HG03196 (cell line): Measurements from ENCODE around the gene GNAL.

Experiments used
- ATAC-seq: cut with Tn5 transposase; IDR thresholded peaks from one replicate; pipeline ENCODE4 v1.9.1; 2021; ENCODE audit not compliant: unreplicated experiment

The GNAL gene

DNA sequence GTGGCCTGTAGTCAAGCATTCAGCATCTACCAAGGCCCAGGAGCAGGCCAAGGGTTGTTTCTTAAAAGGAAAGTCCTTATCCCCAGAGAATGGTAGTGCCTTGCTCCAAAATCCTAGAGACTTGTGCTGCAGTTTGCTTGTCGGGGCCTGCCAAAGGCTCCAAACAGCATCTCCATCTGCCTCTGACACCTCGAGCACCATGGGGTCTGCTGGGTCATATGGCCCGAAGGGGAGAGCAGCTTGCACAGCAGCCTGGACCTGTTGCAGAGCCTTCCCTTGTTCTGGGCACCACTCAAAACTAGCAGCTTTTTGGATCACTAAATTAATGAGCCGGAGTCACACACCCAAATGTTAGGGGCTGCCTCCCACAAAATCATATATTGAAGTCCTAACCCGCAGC, 35.7 kb downstream of the GNAL start:
- ATAC-seq: no peak

DNA sequence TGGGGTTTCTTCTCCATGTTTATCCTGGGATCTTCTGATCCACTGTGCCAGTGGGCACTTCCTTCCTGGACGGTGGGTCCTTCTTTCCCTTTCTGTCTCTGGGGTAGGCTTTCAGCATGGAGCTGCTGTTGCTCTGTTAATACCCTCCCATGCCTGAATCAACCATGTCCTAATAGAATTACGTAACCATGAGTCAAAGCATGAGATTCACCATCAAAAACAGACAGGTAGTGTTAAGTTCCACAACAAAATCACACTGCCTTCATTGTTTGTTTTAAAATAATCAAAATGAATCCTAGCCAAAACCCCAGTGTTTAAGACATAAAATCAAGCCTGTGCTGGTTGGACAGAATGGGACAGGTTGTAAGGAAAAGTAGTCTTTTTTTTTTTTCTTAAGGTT, 37.5 kb downstream of the GNAL start:
- no peak for ATAC-seq

DNA sequence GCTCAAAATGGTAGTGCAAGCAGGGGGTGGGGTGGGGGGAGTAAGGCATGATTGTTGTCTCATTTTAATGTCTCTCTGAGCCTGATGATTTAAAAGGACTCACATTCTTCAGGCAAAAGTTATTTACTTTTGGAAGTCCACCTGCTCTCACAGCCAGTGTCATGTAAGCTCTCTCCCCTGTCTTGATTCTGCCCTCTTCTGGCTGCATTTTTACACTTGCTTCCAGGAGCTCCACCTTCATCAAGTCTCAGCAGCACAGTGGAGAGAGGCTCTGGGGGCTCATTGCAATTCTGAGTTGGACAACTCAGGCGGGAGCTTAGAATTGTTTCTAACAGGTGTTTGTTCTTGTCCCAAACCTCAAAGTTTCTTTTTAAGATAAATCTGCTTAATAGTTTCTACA, 39.2 kb downstream of the GNAL start:
- ATAC-seq: no peak

DNA sequence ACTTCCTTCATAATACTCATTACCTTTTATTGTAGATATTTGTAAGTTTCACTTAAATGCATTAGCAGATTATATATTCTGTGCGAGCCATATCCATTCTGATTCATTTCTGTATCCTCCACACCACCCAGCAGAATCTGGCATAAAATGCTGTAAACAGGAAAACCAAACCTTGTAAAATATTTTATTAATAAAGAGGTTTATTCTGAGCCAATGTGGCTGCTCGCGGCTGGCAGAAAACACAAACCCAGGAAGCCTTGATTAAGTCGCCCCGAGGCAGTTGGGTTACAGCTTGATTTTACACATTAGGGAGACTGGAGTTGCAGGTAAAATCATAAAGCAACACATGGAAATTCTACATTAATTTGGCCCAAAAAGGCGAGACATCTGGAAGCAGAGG, 40.5 kb downstream of the GNAL start:
- no peak for ATAC-seq

DNA sequence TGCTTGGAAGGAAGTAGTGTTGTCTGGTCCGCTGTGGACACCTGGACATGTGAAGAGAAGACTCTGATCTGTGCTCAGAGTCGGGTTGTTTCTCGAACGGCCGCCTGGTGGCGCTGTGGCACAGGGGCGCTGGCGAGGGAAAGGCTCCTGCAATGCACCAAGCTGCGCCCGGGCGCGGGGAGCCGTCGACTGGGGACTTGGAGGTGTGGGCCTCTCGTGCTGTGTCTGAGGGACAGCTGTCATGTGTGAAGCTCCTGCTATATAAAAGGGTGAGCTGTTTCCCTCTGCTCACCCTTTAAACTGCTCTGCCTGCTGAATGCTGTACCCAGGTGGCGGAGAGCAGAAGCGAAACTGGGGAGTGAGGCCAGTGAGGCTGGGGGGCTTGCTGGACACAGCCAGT, 44.0 kb downstream of the GNAL start:
- no peak for ATAC-seq

DNA sequence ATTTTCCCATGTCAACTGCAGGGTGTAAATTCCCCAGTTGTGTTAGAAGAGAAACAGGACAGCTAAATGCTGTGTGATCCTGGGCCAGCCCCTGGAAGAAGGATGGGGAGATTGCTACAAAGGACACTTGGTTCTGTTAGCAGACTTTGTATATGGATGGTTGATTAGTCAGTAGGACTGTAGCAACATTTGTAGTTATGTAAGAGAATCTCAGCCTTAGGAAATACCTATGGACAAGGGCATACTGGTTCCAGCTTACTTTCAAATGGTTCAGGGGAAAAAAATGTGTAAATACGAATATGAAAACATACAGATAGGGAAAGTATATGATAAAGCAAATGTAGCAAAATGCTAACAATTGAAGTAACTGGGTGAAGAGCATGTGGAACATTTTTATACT, 47.6 kb downstream of the GNAL start:
- ATAC-seq: no peak

DNA sequence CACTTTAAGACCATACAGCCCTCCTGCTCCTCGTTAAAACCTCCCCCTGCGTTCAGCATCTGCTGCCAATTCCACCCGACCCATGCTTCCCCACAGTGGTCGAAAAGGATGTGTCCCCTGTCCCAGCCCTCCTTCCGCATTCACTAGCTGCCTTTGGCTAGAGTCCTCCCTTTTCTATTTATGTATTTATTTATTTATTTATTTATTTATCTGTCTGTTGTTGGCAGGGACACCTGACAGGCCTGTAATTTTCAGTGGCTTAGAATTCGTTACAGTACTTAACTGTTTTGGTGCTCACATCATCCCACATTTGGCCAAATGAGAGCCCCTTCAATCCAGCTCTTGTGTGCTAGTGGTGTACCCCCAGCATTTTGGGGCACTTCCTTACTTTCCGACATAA, 50.8 kb downstream of the GNAL start:
- ATAC-seq: no peak

DNA sequence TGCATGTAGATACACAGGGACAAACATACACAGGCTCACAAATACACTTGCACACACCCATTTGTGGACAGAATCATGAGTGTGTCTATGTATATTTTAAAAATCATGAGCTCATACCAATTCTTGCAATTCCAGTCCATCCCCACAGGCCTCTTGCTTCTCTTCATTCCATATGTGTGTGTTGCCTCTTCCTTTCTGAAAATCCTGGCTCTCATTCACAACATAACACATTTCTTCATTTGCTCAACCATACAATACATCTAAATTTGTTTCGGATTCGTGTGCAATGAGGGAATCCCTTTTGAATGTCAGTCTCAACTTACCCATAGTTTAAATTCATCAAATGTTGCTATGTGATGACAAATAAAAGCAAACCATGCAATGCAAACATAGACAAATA, 51.4 kb downstream of the GNAL start:
- no peak for ATAC-seq

DNA sequence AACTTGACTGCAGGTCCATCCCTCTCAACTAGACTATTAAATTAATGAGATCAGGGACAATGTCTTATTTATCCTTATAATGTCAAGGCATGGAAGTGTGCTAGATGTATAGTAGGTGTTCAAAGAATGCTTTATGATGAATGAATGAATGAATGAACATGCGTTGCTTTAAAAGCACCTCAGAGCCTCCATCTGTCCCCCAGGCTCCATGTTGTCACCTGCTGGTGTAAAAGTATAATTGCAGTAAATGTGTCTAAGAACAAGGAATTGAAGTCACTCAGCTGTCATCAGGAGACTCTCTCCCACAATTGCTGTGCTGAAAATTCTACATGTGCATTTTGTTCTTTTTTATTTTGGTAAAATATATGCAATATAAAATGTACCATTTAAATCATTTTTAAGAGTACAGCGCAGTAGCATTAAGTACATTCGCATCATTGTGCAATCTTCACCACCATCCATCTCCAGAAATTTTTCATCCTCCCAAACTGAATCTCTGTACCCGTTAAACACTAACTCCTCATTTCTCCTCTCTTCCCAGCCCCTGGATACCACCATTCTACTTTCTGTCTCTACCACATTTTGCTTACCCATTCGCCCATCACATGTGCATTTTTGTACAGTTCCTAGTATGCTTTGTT, 52.6 kb downstream of the GNAL start:
- ATAC-seq: no peak

DNA sequence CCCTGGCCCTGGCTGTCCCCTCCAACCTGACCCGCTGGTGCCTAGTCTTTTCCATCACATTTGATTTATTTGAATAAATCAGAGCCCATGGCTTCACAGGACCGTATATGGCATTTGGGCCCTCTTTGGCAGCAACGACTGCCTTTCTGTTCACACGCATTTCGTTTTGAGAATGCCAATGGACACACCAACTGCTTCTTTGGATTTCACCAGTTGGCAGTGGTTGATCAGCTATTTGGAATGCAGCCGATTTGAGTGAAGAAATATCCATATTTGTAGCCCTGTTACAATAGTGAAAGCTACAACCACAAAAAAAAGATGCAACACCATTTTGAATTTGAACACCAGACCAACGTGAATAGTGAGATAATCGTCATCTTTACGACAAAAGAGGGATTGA, 56.5 kb downstream of the GNAL start:
- no peak for ATAC-seq

DNA sequence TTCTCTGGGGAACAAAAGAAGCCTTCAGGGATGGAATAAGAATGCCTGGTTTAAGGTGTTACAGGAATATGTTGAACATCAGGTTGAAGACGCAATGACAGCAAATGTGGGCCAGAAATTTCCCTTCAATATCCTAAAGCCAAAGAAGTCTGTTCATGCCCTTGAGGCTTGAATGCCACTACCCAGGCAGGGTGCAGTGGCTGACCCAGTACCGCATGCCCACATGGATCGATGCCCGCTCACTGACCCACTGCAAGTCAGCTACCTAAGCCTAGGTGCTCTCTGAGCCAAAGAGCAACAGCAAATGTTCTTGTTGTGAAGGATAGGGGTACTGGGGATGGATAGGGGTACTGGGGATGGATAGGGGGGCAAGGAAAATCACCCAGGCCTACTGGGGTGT, 58.2 kb downstream of the GNAL start:
- no peak for ATAC-seq

DNA sequence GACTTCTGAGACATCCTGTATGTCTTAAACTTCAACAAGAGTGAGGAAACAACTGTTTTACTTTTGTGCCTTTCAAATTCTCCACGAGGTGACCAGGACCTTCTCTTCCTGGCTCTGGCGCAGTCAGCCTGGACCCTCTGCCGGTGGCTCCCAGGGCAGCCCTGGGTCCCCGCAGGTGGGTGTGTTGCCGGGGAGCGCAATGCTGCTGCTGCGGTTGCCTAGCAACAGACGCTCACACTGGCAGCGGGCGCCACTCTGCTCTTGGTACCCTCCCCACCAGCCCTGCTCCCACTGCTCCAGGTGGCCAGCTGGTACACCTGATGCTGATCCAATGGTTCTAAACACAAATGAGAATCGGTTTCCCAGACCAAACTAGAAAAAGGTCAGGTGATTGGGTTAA, 58.7 kb downstream of the GNAL start:
- ATAC-seq: no peak

DNA sequence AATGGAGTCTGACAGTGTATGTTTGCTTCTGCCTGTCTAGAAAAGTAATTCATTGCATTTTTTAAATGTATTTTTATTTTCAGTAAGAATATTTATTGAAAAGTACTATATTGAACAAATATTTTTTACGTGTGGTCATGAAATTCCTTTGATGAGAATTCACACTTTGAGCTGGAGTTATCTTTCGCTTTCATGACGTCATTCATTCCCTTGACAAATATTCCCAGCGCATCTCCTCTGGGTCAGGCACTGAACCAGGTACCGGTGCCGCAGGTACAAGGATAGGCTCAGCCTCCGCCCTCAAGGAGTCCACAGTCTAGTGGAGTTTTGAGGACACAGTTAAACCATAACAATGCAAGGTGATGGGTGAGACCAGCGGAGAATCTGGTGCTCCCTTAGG, 60.2 kb downstream of the GNAL start:
- ATAC-seq: no peak

DNA sequence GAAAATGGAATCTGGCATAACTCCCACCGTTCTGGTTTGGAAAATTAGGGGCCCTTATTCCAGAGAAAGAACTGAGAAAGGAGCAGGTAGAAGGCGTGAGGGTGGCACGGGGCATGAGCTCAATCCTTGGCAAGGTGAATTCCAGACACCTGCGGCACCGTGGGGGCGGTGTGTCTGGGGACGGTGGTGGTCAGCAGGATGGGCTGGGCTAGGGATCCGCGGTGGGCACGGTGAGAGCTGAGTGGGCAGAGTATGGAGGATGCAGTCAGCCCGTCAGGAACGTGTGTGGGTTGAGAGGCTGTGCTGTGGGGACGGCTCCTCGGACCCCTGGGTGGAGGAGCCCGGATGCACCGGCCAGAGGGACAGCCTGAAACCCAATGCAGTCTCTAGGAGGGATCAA, 61.1 kb downstream of the GNAL start:
- ATAC-seq: no peak

DNA sequence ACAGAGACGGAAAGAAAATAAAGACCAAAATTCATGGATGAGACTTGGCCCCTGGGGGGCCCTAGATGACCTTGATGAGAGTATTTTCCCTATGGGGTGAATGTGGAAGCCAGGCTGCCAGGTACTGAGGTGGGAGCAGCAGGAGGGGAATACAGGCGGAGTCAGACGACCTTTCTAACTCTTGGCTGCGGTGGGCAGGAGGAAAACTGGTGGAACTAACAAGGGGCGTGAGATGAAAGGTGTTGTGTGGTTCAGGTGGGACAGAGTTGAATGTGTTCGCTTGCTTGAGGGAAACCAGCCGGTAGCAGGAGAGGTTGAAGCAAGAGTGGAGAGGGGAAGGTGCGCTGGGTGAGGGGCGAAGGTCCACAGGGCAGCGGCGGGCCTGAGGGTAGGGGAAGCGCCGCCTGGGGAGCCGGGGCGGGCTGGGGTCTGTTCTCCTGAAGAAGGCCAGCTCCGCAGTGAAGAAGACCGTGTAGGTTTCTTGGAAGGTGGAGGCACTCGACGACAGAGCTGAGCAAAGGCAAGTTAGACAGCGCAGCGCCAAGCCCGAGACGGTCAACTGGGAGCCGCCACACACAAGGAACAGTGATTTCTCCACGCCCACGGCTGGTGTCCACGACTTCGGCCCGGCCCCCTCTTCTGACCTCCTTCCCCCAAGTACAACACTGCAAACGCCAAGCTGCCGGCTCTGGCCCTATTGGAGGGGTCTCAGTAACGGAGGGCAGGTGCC, 61.7 kb downstream of the GNAL start:
- no peak for ATAC-seq

DNA sequence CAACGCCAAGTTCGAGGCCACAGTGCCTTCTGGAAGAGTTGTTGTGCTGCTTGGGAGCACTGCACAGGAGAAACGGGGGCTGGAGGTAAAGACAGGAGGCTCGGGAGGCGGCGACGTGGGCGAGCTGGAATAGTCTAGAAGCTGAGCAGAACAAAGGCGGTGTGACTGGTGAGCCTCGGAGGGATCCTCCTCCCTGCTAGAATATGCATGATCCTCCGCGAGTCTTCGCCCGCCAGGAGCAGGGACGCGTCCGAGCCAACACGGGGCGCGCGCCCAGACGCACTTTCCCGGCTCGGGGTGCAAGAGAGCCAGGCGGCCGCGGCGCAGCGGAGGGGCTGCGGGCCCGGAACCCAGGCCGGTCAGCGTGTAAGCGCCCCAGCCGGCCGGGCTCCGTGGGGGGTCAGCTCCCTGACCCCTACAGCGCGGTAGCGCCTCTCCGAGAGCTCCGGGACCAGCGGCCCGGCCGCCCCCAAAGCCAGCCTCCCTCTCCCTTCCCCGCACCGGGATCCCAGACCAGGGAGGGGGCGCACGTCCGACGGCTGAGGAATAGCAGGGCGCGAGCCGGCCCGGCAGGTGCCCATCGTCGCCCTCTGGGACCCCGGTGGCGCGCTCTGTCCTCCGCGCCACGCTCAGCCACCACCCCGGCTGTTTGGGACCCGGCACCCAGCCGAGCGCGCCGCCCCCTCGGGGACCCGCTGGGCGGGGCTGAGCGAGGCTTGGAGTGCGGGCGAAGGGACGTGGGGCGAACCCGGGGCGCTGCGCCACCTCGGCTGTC, 62.5 kb downstream of the GNAL start:
- no peak for ATAC-seq

DNA sequence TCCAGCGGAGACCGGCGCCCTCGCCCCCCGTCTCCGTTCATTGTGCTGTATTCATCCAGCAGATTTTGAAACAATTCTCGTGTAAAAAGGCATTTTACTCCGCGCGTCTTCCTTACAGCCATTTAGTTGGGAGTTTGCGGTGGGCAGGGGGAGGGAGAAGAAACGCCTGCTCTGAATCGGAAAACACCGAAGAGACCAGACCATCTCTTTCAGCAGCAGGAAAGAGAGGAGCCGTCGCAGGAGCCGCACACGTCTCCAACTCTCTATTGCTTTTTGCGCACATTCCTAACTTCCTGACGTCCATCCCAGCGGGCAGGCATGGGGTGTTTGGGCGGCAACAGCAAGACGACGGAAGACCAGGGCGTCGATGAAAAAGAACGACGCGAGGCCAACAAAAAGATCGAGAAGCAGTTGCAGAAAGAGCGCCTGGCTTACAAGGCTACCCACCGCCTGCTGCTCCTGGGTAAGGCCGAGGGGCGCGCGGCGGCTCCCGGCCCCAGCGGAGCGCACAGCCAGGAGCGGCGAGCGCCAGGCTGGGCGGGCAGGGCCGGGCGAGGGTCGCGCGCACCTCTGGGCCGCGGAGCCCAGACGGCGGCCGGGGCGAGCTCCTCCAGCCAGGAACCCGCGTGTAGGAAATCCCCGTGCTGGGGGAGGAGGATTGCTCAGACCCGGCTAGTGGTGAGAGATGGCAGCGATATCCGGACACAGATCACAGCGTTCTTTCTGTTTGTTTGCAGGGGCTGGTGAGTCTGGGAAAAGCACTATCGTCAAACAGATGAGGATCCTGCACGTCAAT, 63.2 kb downstream of the GNAL start:
- no peak for ATAC-seq

DNA sequence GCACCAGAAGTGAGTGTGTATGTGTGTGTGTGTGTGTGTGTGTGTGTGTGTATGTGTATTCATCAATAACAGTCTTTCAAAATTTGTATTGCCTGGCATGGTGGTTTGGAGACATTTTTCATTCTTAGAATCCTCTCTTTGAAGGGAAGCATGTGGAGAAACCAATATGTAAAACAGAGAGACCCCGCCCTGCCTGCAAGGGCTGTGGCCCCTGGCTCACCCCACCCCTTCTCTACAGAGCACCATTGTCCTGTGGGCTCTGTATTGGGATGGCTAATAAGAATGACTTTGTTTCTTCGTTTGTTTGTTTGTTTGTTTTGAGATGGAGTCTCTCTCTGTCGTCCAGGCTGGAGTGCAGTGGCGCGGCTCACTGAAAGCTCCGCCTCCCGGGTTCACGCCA, 65.9 kb downstream of the GNAL start:
- no peak for ATAC-seq

DNA sequence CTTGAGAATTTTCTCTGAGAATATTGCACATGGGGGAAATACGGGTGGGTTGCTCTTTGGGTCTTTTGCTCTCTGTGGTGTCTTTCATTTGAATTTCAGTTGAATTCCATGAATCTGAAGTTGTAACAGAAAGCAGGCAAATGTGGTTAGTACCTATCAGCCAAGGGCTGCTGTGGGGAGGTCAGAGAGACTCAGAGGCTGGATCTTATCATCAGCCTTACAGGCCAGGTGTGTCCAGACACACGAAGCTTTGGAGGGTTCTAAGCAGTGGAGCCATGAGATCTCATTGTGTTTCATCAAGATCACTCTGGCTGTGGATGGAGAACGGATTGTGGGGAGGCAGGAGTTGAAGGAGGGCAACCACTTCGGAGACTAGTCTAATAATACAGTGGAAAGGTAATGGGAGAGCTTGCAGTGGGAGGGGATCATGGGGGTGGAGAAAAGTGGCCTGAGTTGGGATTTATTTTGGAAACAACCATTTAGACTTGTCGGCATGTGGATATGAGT, 68.1 kb downstream of the GNAL start:
- no peak for ATAC-seq

DNA sequence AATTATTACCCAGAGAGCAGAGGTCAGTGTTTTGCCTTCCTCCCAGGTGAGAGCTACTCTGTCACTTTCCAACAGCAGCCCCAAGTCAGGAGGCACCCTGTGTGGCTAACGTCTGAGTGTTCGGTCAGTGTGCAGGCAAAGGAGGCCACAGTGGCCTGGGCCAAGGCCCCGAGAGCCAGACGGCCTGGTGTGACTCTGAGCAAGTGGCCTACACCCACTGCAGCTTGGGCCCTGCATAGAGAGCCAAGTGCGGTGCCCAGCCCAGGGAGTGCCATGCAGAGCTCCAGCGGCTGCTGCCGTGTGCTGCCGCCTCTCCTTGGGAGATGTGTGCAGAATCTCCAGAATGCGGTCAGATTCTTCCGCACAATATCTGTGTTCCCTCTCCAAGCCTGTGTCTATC, 70.4 kb downstream of the GNAL start:
- ATAC-seq: no peak

DNA sequence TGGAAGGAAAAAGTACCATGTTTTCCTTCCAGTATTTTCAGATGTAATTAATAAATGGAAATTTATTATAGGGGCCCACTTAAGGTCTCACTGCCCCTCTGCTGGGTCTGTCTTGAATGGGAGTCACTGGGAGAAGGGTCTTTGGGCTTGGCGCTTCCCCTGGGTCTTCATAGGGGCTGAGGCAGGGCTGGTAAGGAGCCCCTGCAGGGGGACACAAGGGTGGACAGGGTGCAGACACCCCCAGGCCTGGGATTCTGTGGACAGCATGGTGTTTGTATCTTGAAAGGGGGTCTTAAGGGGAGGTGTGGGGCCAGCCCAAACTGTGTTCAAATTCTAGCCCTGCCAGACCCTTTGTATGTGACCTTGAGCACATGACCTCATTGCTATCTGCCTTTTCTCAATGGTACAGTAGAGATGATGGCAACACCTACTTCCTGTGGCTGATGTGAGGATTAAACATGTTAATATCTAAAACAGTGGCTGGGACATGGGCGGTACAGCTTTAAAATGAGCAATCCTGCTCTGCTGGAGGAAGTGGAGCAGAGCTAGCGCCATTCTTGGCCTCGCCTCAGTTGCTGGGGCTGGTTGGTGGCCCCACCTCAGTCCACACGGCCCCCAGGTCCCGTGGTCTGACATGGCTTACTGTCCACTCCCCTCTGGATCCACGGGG, 71.6 kb downstream of the GNAL start:
- no peak for ATAC-seq
